HUDEP-2 (cell line): ENCODE measurements around the gene TAB3.

Source experiments
- DNase-seq, 76 experiments: peaks; one replicate each; lab custom pipeline; 2025; ENCODE audit not compliant: unreplicated experiment in 76 of 76; lab: John Stamatoyannopoulos, UW

The TAB3 gene

DNA sequence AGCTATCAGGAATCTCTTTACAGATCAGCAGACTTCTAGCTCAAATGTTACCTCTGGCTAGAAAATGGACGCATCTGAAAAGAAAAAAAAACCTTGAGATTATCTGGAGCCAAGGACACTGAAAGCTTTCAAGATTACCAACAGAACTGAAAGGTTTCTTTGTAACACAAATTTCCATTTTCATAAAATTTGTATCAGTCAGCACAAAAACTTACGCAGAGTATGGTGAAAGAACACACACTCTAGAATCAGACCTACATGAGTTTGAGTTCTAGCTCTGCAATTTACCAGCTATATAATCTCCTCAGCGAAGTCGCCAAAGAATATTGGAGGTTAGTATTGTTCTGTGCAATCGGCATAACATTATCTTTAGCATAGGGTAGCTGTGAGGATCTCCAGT is 1.8 kb downstream of the TAB3 start:
- no peak for DNase-seq

GRCh38 chrX:30885136-30885535 is 3.9 kb downstream of the TAB3 start:
- no peak for DNase-seq

DNA sequence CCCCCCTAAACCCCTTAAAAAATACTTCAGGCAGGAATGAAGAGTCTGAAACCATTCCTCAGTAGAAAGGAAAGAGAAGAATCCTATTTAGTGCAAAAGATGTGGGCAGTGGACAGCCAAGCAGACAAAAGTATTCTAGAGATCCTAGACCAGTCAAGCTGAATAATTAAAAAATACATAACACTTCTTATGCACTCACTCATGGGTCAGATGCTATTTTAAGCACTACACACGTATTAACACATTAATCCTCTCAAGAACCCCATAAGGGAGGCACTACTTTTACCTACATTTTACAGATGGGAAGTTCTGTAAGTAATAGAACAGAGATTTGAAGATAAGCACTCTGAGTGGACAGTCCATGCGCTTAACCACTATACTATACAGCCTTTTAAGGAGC is 5.9 kb downstream of the TAB3 start:
- no peak for DNase-seq

GRCh38 chrX:30881797-30882196 is 7.3 kb downstream of the TAB3 start:
- DNase-seq = peak in 3 of 76 experiments; percentile 1

DNA sequence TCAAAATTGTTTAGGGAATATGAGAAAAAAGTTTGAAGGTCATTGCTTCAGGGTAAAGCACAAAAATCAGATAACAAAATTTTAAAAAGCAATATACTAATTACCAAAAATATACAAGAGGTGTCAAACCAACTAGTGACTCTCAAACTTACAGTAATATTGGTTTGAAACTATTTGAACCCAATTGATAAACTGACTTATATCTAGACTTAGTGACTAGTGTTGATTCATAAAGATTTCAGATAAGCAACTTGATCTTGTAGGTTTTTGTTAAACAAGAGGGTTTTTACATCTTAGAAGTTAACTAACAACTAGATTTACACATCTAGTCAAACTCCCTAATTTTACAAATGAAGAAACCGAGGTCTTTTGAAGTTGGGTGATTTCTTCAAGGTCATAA is 7.7 kb downstream of the TAB3 start:
- DNase-seq = no peak

DNA sequence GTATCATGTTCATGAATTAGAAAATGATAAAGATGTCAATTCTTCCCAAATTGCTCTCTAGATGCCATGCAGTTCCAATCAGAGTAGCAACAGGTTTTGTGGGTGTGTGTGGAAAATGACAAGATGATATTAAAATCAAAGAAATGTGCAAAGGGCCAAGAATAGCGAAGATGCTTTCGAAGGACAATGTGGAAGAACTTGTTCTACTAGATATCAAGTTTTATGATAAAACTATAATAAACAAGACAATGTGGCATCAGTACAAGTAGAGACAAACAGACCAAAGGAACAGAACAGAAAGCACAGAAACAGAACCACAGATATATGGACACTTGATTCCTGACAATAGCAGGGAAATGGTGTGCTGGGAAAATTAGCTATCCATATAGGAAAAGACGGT is 9.0 kb downstream of the TAB3 start:
- no peak for DNase-seq

DNA sequence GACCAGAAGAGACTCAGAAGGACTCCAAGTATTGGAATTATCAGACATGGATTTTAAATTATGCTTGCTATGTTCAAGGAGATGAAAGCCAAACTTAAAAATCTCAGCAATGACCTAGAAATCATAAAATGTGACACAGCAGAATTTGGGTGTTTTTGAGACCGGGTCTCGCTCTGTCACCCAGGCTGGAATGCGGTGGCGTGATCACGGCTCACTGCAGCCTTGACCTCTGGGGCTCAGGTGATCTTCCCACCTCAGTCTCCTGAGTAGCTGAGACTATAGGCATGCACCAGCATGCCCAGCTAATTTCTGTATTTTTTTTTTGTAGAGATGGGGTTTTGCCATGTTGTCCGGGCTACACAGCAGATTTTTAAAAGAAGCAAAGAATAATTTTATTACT is 12.7 kb downstream of the TAB3 start:
- DNase-seq = no peak

DNA sequence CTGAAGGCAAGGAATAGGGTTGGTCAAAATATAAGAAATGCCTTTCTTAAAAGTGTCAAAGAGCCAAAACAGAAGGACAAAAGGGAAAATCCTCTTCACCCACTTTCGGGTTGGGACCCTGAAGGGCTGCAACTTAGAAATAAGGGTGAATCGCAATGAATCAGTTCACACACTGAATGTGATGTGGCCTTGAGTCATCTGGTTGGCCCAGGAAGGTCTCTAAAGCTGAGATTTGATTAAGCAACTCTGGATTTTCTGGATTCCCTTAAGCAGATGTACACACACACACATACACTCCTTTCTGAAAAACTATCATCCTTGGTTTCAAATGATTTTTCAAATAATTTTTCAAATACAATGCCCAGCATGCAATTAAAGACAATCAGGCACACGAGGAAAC is 13.1 kb downstream of the TAB3 start:
- no peak for DNase-seq

- no peak for DNase-seq
These were observed 14.2 kb downstream of the TAB3 start for GRCh38 chrX:30874851-30875250.

DNA sequence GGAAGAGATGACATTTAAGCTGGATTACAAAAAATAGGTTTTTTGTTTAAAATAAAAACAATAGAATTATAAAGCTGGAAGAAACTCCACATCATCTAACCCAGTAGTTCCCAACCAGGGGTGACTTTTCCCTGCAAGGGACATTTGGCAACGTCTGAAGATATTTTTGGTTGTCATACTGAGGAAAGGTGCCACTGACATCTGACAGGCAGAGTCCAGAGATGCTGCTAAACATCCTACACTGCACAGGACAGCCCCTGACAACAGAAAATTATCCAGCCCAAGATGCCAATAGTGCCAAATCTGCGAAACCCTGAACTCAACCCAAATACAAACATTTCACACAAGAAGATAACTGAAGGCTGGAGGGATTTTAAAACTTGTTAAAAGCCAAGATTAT is 18.5 kb downstream of the TAB3 start:
- peak in 1 of 76 experiments; percentile 1 for DNase-seq

GRCh38 chrX:30865612-30866011 is 23.4 kb downstream of the TAB3 start:
- DNase-seq = no peak

DNA sequence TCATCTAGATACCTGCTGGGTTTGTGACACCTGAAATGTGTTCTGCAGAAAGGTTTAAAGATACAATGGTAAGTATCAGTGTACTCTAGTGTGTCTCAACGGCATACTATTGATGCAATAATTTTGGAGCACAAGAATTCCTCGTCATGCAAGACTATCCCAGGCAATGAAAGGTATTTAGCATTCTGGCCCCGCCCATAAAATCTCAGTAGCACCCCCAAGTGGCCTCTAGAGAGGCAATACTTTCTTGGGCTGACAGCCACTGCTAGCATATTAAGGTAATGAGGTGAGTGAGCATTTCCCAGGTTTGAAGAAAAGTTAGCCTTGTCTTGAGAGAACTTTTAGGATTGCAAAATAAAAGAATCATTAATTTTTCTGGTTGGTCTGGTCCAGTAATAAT is 24.0 kb downstream of the TAB3 start:
- peak in 3 of 76 experiments; percentile 0 to 1 (median 0) for DNase-seq

DNA sequence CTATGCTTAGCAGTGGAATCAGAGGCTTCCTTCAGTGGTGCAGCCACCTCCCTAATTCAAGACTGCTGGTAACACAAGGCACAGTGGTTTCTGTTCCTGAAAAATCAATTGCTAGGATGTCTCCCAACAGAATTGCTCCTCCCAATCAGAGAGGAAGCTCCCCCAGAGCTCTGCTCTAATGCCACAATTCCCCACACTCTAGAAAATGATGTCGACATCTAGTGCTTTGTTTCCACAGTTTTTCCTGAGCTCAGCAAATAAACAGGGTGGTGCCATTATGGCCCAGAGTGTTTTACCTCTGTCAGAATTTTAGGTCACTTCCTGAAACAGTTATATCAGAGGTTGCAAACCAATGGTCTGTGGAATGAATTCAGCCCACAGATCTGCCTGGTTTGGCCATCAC is 24.7 kb downstream of the TAB3 start:
- DNase-seq = no peak

DNA sequence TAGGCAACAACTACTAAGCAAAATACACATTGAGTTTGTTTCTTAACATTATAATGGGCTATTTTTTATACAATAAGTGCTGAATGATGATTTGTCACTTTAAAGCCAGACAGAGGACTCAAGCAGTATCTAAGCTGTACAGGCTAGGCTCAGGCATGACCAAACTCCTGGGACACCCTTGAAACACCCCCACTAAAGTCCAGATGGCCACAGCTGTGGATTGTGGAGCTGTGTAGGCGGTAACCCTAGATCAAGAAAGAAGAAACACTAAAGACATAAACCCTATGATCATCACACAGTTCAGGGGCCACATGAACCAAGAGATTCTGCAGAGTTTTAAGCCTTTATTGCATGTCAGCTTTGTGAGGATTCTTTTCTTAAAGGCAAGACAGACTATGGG is 25.1 kb downstream of the TAB3 start:
- DNase-seq = no peak

- DNase-seq = no peak
These were observed 31.0 kb downstream of the TAB3 start for GRCh38 chrX:30858098-30858497.

DNA sequence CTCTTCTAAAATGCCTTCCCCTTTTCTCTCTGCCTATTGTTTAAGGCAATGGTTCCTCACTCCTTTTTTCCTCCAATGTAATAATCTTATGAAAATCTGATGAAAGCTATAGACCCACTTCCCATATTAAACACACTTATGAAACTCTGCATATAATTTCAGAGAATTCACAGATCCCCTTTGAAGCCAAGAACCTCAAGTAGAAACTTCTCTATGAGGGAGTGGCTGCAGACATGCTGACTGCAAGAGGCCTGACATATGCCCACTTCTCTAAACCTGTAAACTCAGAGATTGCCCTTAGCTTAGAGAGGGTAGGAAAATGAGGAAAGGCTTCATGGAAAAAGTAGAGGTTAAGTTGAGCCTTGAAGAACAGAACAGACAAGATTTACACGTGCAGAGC is 37.6 kb downstream of the TAB3 start:
- no peak for DNase-seq

- no peak for DNase-seq
These were observed 53.7 kb downstream of the TAB3 start for GRCh38 chrX:30835373-30835772.

GRCh38 chrX:30833896-30834295 is 55.2 kb downstream of the TAB3 start:
- DNase-seq = no peak

GRCh38 chrX:30831082-30831481 is 58.0 kb downstream of the TAB3 start:
- DNase-seq = no peak

DNA sequence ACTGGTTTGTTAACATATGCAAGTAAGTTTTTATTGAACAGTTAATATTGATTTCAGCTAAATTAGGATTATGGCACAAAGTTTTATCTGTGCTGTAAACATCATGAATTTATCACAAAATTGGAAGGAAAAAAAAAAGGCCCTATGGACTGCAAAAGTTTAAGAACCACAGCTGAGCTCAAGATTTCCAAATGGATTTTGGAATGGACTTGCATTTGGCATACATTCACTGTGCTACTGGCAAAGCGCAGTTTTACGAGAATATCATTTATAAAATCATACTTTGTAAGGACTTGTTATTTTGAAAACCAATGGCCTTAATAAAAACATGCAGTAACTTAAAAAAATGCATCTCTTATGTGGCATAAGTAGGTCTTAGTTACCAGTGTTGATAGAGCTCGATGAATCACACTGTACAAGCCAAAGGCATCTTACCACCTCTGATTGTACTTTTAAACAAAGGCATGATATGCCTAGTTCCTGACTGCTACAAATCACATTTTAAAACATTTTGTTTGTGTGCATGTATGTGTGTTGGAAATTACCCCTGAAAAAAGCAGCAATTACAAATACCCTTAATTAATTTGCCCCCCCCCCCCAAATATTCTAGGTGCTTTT is 58.6 kb downstream of the TAB3 start:
- DNase-seq = no peak

DNA sequence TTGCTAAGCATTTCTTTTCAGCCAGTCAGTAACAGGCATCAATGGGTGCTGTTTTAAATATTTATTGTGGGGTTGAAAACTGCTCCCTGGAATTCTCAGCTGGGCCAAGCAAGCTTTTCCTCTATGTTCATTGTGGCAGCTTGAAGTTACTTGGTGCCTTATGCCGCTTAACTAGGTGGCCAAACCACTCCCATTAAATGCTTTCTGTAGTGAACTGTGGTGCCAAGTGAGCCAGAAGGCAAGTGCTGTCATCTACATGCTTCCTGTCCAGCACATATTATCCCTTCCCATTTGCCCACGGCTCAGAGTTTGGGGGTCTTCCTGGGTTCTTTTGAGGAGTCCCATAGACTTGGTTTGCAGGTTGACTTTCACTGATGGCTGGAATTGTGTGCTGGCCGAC is 64.8 kb downstream of the TAB3 start:
- peak in 1 of 76 experiments; percentile 0 for DNase-seq

GRCh38 chrX:30822764-30823163 is 66.3 kb downstream of the TAB3 start:
- DNase-seq = no peak

DNA sequence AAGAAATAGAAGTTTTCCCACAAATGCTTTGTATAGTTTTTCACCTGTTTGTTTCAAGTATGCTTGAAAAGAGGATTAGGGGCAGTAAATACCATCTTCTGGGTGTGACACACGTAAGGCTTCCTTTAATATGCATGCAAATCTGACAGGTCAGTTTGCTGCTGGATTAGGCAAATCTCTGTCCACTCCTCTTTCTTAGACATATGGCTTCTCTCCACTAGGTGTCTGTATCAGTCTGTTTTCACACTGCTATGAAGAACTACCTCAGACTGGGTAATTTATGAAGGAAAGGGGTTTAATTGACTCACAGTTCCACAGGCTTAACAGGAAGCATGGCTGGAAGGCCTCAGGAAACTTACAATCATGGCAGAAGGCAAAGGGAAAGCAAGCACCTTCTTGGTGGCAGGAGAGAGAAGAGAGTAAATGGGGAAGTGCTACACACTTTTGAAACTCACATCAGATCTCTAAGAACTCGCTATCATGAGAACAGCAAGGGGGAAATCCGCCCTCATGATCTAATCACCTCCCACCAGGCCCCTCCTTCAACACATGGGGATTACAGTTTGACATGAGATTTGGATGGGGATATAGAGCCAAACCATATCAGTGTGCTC is 66.9 kb downstream of the TAB3 start:
- peak in 6 of 76 experiments; percentile 0 to 17 (median 2) for DNase-seq
